ENCODE results near the gene ACSM2B. TPM values are rescaled to one million over a fixed set of nuclear protein-coding genes. Genes with fewer than 3 reads are reported as not detected.
"Not testable (repeated sequence)": the region's sequence is repeated elsewhere in the genome, so short reads cannot be mapped to it uniquely, and the experiment has no call there.

The ACSM2B gene
- total RNA-seq, 1 donor from 2014 or later, result 2.6 TPM

DNA sequence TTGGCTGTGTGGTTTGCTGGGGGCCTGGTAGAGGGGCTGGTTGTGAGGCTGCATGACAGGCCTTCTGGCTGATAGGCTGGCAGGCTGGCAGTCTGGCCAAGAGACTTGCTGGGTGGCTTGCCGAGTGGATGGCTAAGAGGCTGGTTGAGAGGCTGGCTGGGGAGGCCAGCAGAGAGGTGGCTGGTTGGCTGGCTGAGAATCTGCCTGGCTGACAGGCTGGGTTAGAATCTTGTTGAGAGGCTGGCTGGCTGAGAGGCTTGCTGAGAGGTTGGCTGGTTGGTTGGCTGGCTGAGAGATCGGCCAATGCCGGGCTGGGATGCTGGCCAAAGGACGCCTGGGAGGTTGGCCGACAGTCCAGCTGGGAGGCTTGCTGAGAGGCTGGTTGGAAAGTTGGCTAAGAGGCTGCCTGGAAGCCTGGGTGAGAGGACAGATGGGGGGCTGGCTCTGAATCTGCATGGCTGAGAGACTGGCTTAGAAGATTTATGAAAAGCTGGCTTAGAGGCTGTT, 35.9 kb upstream of the ACSM2B start:
- Mint-ChIP-seq H3K4me1 (ENCODE audit: low read depth) (no peaks in the 10 kb centered on the region), H3K36me3 (ENCODE audit: low read depth) (no peaks in the 10 kb centered on the region), H3K4me3 (ENCODE audit: low read depth) (no peak overlapping the region), H3K27ac (no peak overlapping the region), H3K27me3 (ENCODE audit: low read depth) (peaks cover 3% of the 10 kb centered on the region), H3K9me3 (no peaks in the 10 kb centered on the region)
- intact Hi-C loops (cut with micrococcal nuclease), result no loop called here
- no peak for DNase-seq (ENCODE audit: low spot score)

DNA sequence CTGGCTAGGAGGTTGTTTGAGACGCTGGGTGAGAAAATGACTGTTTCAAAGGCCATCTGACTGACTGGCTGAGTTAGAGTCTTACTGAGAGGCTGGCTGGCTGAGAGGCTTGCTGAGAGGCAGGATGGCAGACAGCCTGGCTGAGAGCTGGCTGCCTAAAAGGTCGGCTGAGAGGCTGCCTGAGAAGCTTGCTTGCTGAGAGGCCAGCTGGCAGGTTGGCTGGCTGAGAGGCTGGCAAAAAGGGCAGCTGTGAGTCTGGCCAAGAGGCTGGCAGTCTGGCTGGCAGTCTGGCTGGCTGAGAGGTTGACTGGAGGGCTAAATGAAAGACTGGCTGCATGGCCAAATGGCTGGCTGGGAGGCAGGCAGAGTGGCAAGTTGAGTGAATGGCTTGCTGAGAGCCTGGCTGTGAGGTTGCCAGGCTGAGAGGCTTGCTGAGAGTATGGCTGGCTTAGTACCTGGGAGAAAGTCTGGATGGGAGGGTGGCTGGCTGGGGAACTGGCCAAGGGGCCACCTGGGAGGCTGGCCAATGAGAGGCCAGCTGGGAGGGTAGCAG, 35.3 kb upstream of the ACSM2B start:
- no peak overlapping the region for H3K4me3 Mint-ChIP-seq (ENCODE audit: low read depth)
- DNase-seq (ENCODE audit: low spot score), result no peak
- H3K4me1 Mint-ChIP-seq (ENCODE audit: low read depth), result no peaks in the 10 kb centered on the region
- no peaks in the 10 kb centered on the region for H3K9me3 Mint-ChIP-seq
- H3K27ac Mint-ChIP-seq, result no peak overlapping the region
- intact Hi-C loops (cut with micrococcal nuclease), result no loop called here
- peaks cover 3% of the 10 kb centered on the region for H3K27me3 Mint-ChIP-seq (ENCODE audit: low read depth)
- H3K36me3 Mint-ChIP-seq (ENCODE audit: low read depth), result no peaks in the 10 kb centered on the region

DNA sequence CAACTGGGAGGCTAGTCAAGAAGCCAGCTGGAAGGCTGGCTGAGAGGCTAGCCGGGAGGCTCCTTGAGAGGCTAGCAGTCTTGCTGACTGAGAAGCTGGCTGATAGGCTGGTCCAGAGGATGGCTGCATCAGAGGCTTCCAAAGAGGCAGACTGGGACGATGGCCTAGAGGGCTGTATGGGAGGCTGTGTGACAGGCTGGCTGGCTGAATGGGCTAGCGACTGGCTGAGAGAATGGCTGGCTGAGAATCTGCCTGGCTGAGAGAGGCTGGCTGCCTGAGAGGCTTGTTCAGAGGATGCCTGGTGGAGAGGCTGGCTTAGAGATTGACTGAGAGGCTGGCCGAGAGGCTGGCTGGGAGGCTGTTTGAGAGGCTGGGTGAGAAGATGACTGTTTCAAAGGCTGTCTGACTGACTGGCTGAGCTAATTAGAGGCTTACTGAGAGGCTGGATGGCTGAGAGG, 34.8 kb upstream of the ACSM2B start:
- no peak overlapping the region for H3K27ac Mint-ChIP-seq
- intact Hi-C loops (cut with micrococcal nuclease), result no loop called here
- DNase-seq (ENCODE audit: low spot score), result no peak
- no peaks in the 10 kb centered on the region for H3K4me1 Mint-ChIP-seq (ENCODE audit: low read depth)
- H3K27me3 Mint-ChIP-seq (ENCODE audit: low read depth), result peaks cover 3% of the 10 kb centered on the region
- no peak overlapping the region for H3K4me3 Mint-ChIP-seq (ENCODE audit: low read depth)
- H3K36me3 Mint-ChIP-seq (ENCODE audit: low read depth), result no peaks in the 10 kb centered on the region
- no peaks in the 10 kb centered on the region for H3K9me3 Mint-ChIP-seq

DNA sequence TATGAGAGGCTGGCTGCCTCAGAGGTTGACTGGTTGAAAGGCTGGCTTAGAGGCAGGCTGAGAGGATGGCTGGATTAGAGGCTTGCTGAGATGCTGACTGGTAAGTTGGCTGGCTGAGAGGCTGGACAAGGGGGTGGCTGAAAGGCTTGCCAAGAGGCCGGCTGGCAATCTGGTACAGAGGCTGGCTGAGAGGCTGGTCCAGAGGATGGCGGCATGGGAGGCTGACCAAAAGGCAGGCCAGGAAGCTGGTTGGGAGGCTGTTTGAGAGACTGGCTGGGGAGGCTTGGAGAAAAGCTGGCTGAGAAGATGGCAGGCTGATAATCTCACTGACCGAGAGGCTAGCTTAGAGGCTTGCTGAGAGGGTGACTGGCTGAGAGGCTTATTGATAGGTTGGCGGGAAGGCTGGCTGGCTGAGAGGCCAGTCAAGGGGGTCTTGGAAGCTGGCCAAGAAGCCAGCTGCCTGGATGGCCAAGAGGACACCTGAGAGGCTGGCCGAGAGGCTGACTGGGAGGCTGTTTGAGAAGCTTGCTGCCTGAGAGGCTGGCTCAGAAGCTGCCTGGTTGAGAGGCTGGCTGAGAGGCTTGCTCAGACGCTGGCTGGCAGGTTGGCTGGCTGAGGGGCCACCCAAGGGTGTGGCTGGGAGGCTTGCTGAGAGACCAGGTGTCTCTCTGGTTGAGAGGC, 34.2 kb upstream of the ACSM2B start:
- H3K27ac Mint-ChIP-seq, result no peak overlapping the region
- intact Hi-C loops (cut with micrococcal nuclease), result no loop called here

DNA sequence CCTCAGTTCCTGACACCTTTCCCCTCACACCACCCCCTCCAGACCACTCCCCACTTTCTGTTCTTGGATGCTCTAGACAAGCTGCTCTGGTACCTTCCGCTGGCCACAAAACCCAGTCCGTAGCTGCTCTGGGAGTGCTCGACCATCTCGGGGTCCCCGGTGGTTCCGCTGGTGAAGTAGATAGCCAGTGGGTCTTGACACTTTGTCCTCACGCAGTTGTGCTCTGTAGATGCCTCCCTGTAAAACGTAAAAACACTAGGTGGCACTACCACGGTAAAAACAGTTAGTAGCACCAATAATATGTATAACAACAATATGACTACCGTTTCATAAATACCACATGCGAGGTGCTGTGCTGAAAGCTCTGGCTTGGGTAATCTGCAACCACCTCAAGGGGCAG, 26.0 kb upstream of the ACSM2B start:
- not testable (repeated sequence) for H3K27ac Mint-ChIP-seq; H3K9me3 Mint-ChIP-seq; H3K4me1 Mint-ChIP-seq (ENCODE audit: low read depth); H3K27me3 Mint-ChIP-seq (ENCODE audit: low read depth); H3K36me3 Mint-ChIP-seq (ENCODE audit: low read depth); H3K4me3 Mint-ChIP-seq (ENCODE audit: low read depth); DNase-seq (ENCODE audit: low spot score)
- intact Hi-C loops (cut with micrococcal nuclease), result loop anchor here (10.0 kb wide), 1 partner anchor 103 kb away; no protein-coding TSS in a partner anchor

More for the DNA sequence above, 34.2 kb upstream of the ACSM2B start:
- Mint-ChIP-seq H3K4me1 (ENCODE audit: low read depth) (no peaks in the 10 kb centered on the region), H3K36me3 (ENCODE audit: low read depth) (no peaks in the 10 kb centered on the region), H3K9me3 (no peaks in the 10 kb centered on the region), H3K4me3 (ENCODE audit: low read depth) (no peak overlapping the region), H3K27me3 (ENCODE audit: low read depth) (peaks cover 3% of the 10 kb centered on the region)
- DNase-seq (ENCODE audit: low spot score), result no peak

DNA sequence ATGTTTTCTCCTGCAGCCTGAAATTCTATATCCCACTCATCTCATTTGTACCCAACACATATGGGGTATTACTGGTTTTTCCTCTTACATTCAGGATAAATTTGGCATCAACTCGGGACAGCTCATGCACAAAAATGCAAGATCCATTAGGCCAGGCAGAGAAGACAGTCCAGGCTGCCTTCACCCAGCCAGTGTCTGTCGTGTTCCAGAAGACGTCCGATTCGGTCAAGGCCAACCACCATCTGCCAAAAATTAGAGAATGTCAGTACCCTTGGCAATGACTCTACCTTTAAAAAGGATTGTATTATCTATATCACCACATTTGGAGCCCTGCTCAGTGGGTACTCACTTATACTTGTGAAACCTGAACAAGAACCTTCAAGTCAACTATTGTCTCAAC, 23.3 kb upstream of the ACSM2B start:
- H3K9me3 Mint-ChIP-seq; H3K4me1 Mint-ChIP-seq (ENCODE audit: low read depth); intact Hi-C loops (cut with micrococcal nuclease); H3K36me3 Mint-ChIP-seq (ENCODE audit: low read depth); DNase-seq (ENCODE audit: low spot score); H3K4me3 Mint-ChIP-seq (ENCODE audit: low read depth); H3K27ac Mint-ChIP-seq; H3K27me3 Mint-ChIP-seq (ENCODE audit: low read depth): not testable (repeated sequence)

DNA sequence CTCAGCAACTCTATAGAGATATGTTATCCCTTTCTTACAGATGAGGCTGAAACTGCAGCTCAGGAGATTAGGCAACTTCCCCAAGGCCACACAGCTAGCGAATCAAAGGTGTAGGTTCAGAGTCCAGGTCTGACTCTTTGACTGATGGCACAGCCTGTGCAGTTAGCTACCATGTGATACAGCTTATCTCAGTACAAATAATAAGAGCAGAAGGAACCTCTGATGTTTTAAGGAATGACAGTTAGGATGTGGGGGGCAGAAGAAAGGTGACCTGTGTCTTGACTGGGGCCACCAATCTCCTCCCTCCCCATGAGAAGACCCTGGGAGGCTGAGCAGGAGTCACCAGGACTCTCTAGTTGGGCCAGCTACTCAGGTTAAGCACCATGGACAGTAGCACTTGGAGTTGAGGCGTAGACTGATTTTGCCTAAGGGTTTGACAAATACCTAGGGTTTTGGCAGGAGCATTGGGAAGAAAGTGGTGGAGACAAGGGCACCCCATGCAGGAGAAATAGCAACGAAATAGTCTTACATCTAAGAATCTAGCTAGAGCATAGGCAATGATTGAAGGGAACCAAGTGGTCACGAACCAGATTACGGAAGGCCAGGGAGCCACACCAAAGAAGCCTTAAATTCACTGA, 22.8 kb upstream of the ACSM2B start:
- Mint-ChIP-seq H3K9me3 (no peaks in the 10 kb centered on the region), H3K27me3 (ENCODE audit: low read depth) (no peaks in the 10 kb centered on the region), H3K27ac (no peak overlapping the region), H3K4me3 (ENCODE audit: low read depth) (no peak overlapping the region), H3K36me3 (ENCODE audit: low read depth) (no peaks in the 10 kb centered on the region), H3K4me1 (ENCODE audit: low read depth) (no peaks in the 10 kb centered on the region)
- intact Hi-C loops (cut with micrococcal nuclease), result no loop called here
- DNase-seq (ENCODE audit: low spot score), result no peak

DNA sequence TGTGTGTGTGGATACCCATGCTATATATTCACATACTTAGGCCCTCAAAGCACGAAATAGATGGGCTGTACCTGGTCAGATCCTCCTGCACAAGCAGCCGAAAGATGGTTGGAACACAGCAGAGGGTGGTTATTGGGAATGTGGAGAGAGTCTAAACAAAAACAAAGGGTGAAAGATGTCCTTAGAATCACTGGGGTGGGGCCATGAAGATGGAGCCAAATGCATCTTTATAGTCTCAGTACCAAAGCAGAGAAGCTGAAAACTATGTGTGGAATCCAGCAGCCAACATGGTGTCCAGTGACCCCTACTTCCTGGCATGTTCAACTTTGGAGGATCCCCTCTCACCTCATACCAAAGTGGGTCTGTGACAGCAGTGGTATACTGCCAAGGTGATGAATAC, 19.5 kb upstream of the ACSM2B start:
- H3K27ac Mint-ChIP-seq; DNase-seq (ENCODE audit: low spot score); intact Hi-C loops (cut with micrococcal nuclease); H3K4me1 Mint-ChIP-seq (ENCODE audit: low read depth); H3K9me3 Mint-ChIP-seq; H3K36me3 Mint-ChIP-seq (ENCODE audit: low read depth); H3K27me3 Mint-ChIP-seq (ENCODE audit: low read depth); H3K4me3 Mint-ChIP-seq (ENCODE audit: low read depth): not testable (repeated sequence)

DNA sequence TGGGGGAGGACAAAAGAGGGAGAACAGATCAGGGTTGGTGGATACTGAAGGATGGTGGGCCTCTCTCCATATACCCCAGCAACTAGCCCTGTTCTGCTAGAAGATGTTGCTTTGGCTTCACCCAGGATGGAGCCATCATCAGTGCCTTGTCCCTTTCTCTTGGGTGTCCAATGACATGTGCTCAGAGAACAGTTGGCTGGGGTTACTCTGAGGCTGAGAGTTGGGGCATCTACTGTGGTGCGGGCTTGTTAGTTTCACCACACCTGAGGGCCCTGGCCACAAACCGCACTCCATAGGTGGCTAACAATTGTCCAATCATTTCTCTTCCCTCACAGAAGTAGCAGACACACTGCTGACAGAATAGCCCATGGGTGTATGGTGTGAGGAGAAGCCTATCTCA, 18.9 kb upstream of the ACSM2B start:
- H3K4me1 Mint-ChIP-seq (ENCODE audit: low read depth); intact Hi-C loops (cut with micrococcal nuclease); H3K4me3 Mint-ChIP-seq (ENCODE audit: low read depth); H3K27ac Mint-ChIP-seq; H3K27me3 Mint-ChIP-seq (ENCODE audit: low read depth); DNase-seq (ENCODE audit: low spot score); H3K36me3 Mint-ChIP-seq (ENCODE audit: low read depth); H3K9me3 Mint-ChIP-seq: not testable (repeated sequence)

DNA sequence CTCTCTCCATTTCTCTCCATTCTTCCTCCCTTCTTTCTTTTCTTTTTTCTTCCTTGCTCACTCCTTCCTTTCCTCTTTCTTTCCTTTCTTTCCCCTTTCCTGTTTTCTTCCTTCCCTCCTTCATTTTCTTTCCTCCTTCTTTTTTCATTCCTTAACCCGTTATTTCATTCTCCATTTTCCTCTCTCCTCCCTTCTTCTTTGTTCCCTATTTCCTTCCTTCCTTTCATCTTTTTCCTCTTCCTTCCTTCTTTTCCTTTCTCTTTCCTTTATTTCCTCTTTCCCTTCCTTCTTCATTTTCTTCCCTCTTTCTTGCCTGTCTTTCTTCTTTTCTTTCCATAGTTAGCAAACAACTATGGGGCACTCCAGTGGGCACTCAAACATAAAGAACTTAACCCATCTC, 16.6 kb upstream of the ACSM2B start:
- H3K4me1 Mint-ChIP-seq (ENCODE audit: low read depth); H3K9me3 Mint-ChIP-seq; H3K27me3 Mint-ChIP-seq (ENCODE audit: low read depth); H3K27ac Mint-ChIP-seq; intact Hi-C loops (cut with micrococcal nuclease); H3K36me3 Mint-ChIP-seq (ENCODE audit: low read depth); H3K4me3 Mint-ChIP-seq (ENCODE audit: low read depth); DNase-seq (ENCODE audit: low spot score): not testable (repeated sequence)

DNA sequence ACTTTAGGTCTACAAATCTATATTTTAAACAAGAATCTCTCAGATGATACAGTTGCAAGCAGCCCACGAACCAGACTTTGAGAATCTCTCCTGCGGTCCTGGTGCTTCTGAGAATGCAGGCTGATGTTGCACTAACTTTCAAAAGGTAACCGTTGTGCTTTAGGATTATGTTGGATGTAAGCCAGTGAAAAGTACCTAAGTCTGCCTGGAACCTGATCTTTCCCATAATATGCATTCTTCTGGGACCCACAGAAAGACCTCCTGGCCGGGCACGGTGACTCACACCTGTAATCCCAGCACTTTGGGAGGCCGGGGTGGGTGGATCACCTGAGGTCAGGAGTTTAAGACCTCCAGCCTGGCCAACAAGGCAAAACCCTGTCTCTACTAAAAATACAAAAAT, 13.3 kb upstream of the ACSM2B start:
- H3K36me3 Mint-ChIP-seq (ENCODE audit: low read depth); H3K4me1 Mint-ChIP-seq (ENCODE audit: low read depth); H3K27me3 Mint-ChIP-seq (ENCODE audit: low read depth); H3K27ac Mint-ChIP-seq; intact Hi-C loops (cut with micrococcal nuclease); H3K4me3 Mint-ChIP-seq (ENCODE audit: low read depth); H3K9me3 Mint-ChIP-seq; DNase-seq (ENCODE audit: low spot score): not testable (repeated sequence)

DNA sequence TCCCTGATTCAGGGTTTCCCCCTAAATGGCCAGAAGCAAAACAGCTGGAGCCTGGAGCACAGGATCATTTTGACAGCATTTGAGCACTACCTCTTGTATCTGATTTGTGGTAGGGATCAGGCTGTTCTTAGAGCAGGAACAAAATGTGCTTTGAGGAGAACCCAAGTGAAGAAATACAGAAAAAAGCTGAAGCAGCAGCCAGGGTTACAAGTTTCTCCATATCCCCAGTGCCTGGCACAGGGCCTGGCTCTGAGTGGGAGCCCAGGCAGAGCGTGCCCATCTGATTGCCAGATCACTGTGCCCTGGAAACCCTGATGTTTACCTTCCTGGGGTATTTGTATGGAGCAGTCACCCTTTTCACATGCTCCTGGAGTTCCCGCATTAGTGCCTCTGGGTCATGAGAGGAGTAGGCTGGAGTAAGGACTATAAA, 11.5 kb upstream of the ACSM2B start:
- DNase-seq (ENCODE audit: low spot score); intact Hi-C loops (cut with micrococcal nuclease); H3K27me3 Mint-ChIP-seq (ENCODE audit: low read depth); H3K36me3 Mint-ChIP-seq (ENCODE audit: low read depth); H3K4me1 Mint-ChIP-seq (ENCODE audit: low read depth); H3K4me3 Mint-ChIP-seq (ENCODE audit: low read depth); H3K9me3 Mint-ChIP-seq; H3K27ac Mint-ChIP-seq: not testable (repeated sequence)

DNA sequence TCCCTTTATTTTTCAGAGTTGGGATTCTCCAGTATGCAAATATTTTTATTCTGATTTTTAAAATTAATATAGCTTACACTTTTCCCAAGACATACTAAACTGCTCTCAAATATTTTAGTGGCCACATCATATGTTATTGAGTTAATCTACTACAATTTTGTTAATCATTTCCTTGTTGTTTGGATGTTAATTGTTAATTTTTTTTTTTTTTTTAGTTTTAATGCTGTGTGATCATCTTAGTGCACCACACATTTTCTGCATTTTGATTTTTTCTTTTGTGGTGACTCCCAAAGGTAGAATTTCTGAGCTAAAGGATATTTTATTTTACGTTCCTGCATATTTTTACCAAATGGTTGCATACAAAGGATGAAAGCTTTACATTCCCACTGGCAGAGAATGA, 10.5 kb upstream of the ACSM2B start:
- intact Hi-C loops (cut with micrococcal nuclease); H3K36me3 Mint-ChIP-seq (ENCODE audit: low read depth); H3K27me3 Mint-ChIP-seq (ENCODE audit: low read depth): not testable (repeated sequence)

More for the DNA sequence above, 10.5 kb upstream of the ACSM2B start:
- H3K27ac Mint-ChIP-seq; H3K9me3 Mint-ChIP-seq; H3K4me1 Mint-ChIP-seq (ENCODE audit: low read depth); DNase-seq (ENCODE audit: low spot score); H3K4me3 Mint-ChIP-seq (ENCODE audit: low read depth): not testable (repeated sequence)
